ENCODE measurements around the gene LIPC.

LIPC gene

DNA sequence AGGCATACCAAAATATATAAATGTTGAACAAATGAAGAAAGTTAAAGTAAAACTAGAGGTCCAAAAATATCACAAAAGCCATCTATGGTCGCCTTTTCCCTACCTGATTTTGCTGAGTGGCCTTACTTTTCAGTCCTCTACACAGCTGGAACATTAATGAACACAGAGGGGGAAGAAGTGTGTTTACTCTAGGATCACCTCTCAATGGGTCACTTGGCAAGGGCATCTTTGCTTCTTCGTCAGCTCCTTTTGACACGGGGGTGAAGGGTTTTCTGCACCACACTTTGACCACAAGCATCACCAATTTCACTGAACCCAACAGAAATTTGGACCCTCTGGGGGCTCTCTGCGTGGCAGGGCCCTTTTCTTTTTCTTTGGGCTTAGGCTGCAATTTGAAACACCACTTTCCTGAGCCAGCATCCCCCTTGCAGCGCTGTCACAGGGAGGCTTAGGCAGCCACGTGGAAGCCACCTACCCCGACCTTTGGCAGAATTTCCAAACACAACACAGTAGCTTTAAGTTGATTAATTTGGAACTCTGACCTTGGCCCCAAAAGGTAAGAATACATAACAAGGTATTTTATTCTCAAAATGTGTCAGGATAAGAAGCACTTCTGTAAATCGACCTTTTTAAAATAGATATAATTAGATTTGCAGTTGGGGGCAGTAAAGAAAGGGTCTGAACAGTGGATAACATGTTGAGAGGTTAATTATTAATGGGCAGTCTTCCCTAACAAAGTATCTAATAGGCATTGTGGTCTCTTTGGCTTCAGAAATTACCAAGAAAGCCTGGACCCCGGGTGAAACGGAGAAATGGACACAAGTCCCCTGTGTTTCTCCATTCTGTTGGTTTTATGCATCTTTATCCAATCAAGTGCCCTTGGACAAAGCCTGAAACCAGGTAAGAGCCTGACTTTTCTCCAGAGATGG, at the start of gene LIPC:
LIPC (plus strand) TSS at position 771 of the 929 bp plus-strand sequence; CDS start at position 813, 42 bp downstream.
- no peak for ATAC-seq
- TF ChIP-seq ISL1 (CRISPR knock-in tag; IDR thresholded peaks at IDR 0.05): no peak
- TF ChIP-seq PPARA (CRISPR knock-in tag; IDR thresholded peaks at IDR 0.05; ENCODE audit: borderline replicate concordance): no peak
- TF ChIP-seq, protein P1, sequence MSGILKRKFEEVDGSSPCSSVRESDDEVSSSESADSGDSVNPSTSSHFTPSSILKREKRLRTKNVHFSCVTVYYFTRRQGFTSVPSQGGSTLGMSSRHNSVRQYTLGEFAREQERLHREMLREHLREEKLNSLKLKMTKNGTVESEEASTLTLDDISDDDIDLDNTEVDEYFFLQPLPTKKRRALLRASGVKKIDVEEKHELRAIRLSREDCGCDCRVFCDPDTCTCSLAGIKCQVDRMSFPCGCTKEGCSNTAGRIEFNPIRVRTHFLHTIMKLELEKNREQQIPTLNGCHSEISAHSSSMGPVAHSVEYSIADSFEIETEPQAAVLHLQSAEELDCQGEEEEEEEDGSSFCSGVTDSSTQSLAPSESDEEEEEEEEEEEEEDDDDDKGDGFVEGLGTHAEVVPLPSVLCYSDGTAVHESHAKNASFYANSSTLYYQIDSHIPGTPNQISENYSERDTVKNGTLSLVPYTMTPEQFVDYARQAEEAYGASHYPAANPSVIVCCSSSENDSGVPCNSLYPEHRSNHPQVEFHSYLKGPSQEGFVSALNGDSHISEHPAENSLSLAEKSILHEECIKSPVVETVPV (CRISPR knock-in tag; IDR thresholded peaks at IDR 0.05): no peak
- no peak for TF ChIP-seq TCF4 (CRISPR knock-in tag; IDR thresholded peaks at IDR 0.05; ENCODE audit: borderline replicate concordance)
- no peak for TF ChIP-seq ZFP3 (CRISPR knock-in tag; IDR thresholded peaks at IDR 0.05)

DNA sequence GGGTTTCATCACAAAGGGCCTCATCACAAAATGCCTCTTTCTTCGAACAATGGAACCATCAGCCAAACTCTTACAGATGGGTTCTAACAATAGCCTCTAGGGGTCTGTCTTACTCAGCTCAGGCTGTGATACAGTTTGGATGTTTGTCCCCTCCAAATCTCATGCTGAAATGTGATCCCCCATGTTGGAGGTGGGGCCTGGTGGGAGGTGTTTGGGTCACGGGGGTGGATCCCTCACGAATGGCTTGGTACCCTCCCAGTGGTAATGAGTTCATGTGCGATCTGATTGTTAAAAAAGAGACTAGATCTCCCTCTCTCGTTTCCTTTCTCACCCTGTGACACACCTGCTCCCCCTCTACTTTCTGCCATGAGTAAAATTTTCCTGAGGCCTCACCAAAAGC, 47.9 kb upstream of the LIPC start:
- TF ChIP-seq, protein P2, sequence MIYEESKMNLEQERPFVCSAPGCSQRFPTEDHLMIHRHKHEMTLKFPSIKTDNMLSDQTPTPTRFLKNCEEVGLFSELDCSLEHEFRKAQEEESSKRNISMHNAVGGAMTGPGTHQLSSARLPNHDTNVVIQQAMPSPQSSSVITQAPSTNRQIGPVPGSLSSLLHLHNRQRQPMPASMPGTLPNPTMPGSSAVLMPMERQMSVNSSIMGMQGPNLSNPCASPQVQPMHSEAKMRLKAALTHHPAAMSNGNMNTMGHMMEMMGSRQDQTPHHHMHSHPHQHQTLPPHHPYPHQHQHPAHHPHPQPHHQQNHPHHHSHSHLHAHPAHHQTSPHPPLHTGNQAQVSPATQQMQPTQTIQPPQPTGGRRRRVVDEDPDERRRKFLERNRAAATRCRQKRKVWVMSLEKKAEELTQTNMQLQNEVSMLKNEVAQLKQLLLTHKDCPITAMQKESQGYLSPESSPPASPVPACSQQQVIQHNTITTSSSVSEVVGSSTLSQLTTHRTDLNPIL (CRISPR knock-in tag; IDR thresholded peaks at IDR 0.05; ENCODE audit: low read depth): no peak
- TF ChIP-seq ZNF8 (CRISPR knock-in tag; IDR thresholded peaks at IDR 0.05) (no peak), TCF4 (CRISPR knock-in tag; IDR thresholded peaks at IDR 0.05; ENCODE audit: borderline replicate concordance) (no peak), BACH2 (CRISPR knock-in tag; IDR thresholded peaks at IDR 0.05; ENCODE audit: borderline replicate concordance) (no peak), CSDC2 (CRISPR knock-in tag; IDR thresholded peaks at IDR 0.05) (no peak), ARNTL (CRISPR knock-in tag; IDR thresholded peaks at IDR 0.05; ENCODE audit: borderline replicate concordance, low read depth) (no peak), SNAI2 (CRISPR knock-in tag; IDR thresholded peaks at IDR 0.05) (no peak), ZFP3 (CRISPR knock-in tag; IDR thresholded peaks at IDR 0.05) (no peak), ZFP30 (CRISPR knock-in tag; IDR thresholded peaks at IDR 0.05) (no peak), PPARA (CRISPR knock-in tag; IDR thresholded peaks at IDR 0.05; ENCODE audit: borderline replicate concordance) (no peak)
- TF ChIP-seq, protein P1 (CRISPR knock-in tag; IDR thresholded peaks at IDR 0.05): no peak
- TF ChIP-seq, protein P3, sequence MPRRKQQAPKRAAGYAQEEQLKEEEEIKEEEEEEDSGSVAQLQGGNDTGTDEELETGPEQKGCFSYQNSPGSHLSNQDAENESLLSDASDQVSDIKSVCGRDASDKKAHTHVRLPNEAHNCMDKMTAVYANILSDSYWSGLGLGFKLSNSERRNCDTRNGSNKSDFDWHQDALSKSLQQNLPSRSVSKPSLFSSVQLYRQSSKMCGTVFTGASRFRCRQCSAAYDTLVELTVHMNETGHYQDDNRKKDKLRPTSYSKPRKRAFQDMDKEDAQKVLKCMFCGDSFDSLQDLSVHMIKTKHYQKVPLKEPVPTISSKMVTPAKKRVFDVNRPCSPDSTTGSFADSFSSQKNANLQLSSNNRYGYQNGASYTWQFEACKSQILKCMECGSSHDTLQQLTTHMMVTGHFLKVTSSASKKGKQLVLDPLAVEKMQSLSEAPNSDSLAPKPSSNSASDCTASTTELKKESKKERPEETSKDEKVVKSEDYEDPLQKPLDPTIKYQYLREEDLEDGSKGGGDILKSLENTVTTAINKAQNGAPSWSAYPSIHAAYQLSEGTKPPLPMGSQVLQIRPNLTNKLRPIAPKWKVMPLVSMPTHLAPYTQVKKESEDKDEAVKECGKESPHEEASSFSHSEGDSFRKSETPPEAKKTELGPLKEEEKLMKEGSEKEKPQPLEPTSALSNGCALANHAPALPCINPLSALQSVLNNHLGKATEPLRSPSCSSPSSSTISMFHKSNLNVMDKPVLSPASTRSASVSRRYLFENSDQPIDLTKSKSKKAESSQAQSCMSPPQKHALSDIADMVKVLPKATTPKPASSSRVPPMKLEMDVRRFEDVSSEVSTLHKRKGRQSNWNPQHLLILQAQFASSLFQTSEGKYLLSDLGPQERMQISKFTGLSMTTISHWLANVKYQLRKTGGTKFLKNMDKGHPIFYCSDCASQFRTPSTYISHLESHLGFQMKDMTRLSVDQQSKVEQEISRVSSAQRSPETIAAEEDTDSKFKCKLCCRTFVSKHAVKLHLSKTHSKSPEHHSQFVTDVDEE (CRISPR knock-in tag; IDR thresholded peaks at IDR 0.05): no peak

DNA sequence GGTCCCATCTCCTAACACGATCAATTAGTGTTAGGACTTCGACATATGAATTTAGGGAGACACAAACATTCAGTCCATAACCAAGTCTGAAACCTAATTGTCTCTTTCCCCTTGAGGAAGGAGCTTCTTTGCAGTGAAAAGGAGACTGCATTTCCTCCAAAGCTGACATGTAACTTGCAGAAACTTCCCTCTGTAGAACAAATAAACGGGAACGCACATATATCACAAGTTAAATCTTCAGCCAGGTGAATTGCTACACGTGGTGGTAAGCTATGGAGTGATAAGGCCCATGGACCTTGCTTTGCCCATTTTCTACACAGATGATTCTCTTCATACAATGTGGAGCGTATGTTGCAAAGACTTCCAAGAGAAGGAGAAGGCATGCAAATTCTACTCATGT, 47.1 kb upstream of the LIPC start:
- ATAC-seq: no peak
- TF ChIP-seq, protein P4, sequence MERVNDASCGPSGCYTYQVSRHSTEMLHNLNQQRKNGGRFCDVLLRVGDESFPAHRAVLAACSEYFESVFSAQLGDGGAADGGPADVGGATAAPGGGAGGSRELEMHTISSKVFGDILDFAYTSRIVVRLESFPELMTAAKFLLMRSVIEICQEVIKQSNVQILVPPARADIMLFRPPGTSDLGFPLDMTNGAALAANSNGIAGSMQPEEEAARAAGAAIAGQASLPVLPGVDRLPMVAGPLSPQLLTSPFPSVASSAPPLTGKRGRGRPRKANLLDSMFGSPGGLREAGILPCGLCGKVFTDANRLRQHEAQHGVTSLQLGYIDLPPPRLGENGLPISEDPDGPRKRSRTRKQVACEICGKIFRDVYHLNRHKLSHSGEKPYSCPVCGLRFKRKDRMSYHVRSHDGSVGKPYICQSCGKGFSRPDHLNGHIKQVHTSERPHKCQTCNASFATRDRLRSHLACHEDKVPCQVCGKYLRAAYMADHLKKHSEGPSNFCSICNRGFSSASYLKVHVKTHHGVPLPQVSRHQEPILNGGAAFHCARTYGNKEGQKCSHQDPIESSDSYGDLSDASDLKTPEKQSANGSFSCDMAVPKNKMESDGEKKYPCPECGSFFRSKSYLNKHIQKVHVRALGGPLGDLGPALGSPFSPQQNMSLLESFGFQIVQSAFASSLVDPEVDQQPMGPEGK (CRISPR knock-in tag; IDR thresholded peaks at IDR 0.05; ENCODE audit: borderline replicate concordance): no peak
- TF ChIP-seq, protein P2 (CRISPR knock-in tag; IDR thresholded peaks at IDR 0.05; ENCODE audit: low read depth): no peak
- TF ChIP-seq, protein P1 (CRISPR knock-in tag; IDR thresholded peaks at IDR 0.05): no peak
- TF ChIP-seq BACH2 (CRISPR knock-in tag; IDR thresholded peaks at IDR 0.05; ENCODE audit: borderline replicate concordance): no peak
- no peak for TF ChIP-seq ZNF70 (CRISPR knock-in tag; IDR thresholded peaks at IDR 0.05)
- TF ChIP-seq GLIS3 (CRISPR knock-in tag; IDR thresholded peaks at IDR 0.05): no peak
- no peak for TF ChIP-seq ESRRG (CRISPR knock-in tag; IDR thresholded peaks at IDR 0.05)
- TF ChIP-seq OSR1 (CRISPR knock-in tag; IDR thresholded peaks at IDR 0.05): no peak

More for the DNA sequence above, 47.9 kb upstream of the LIPC start:
- ATAC-seq: no peak

Measured in SK-N-SH treated with all-trans-retinoic acid at 6 μM for 48 hours (cell line).